Panc1 (cell line): ENCODE data around the gene VAMP2. TPM values are rescaled to one million over a fixed set of nuclear protein-coding genes. Genes with fewer than 3 reads are reported as not detected.

Experiments
- ATAC-seq: fragments of 200-7000 bp; cut with Tn5 transposase; 2 replicates; pipeline ENCODE4 v1.9.1; 2020; ENCODE audit warnings: mild to moderate bottlenecking, moderate library complexity
- BruUV-seq: library from RNA; stranded (reverse); fragments of 400-500 nt; replicated peaks from 2 replicates; lab custom pipeline; 2021; lab: Mats Ljungman, UMichigan
- CTCF ChIA-PET: fragments of 300-600 bp; sonication (Branson Sonifier 250); formaldehyde crosslinking; loops from one replicate; lab custom pipeline; 2022; ENCODE audit warnings: antibody characterized with exemption; lab: Charles Lee
- POLR2A ChIA-PET: fragments of 300-600 bp; sonication (Branson Sonifier 250); formaldehyde crosslinking; loops from one replicate; lab custom pipeline; 2022; ENCODE audit warnings: antibody characterized with exemption; lab: Charles Lee
- DNase-seq: peaks from one replicate; pipeline ENCODE4 v3.0.0-alpha.2; 2010; ENCODE audit warnings: low read depth, low spot score
- H3K27ac ChIP-seq: 2 replicates; pipeline ENCODE4 v1.5.1; 2011; ENCODE audit warnings: mild to moderate bottlenecking, low read length, inconsistent platforms
- H3K27me3 ChIP-seq: fragments of 200-500 bp; sonication (Bioruptor generic); 2 replicates; pipeline ENCODE4 v1.6.0; 2014; ENCODE audit warnings: low read length, inconsistent platforms; ENCODE audit not compliant: control insufficient read depth, insufficient read depth
- H3K36me3 ChIP-seq: fragments of 200-500 bp; sonication (Bioruptor generic); 2 replicates; pipeline ENCODE4 v1.5.1; 2014; ENCODE audit warnings: inconsistent platforms, mild to moderate bottlenecking, low read length, moderate library complexity; ENCODE audit not compliant: control insufficient read depth, insufficient read depth
- H3K4me1 ChIP-seq: 2 replicates; pipeline ENCODE4 v1.5.1; 2011; ENCODE audit warnings: inconsistent platforms, mild to moderate bottlenecking, low read length, moderate library complexity; ENCODE audit not compliant: control insufficient read depth, insufficient read depth
- H3K4me3 ChIP-seq, 2 experiments: 2 replicates each; pipeline ENCODE4 v1.5.1; 2011 to 2012; ENCODE audit warnings: low read depth in 2 of 2, low read length in 2 of 2, mild to moderate bottlenecking in 2 of 2, inconsistent platforms in 1 of 2, moderate library complexity in 1 of 2
- H3K9me3 ChIP-seq: fragments of 200-500 bp; sonication (Bioruptor generic); 2 replicates; pipeline ENCODE4 v1.5.1; 2014; ENCODE audit warnings: low read depth, mild to moderate bottlenecking, inconsistent platforms, low read length, moderate library complexity; ENCODE audit not compliant: control insufficient read depth, insufficient read depth
- CTCF ChIP-seq: fragments of 450-650 bp; IDR thresholded peaks from 2 replicates; pipeline ENCODE4 v1.5.1; 2017; ENCODE audit warnings: mild to moderate bottlenecking
- POLR2AphosphoS5 ChIP-seq: IDR thresholded peaks from 2 replicates; pipeline ENCODE4 v1.6.1; 2012; ENCODE audit warnings: mild to moderate bottlenecking, low read depth, low read length, moderate library complexity
- REST ChIP-seq, 2 experiments: IDR thresholded peaks; 2 replicates each; pipeline ENCODE4 v1.6.1; 2011 to 2012; ENCODE audit warnings: low read depth in 2 of 2, control low read depth in 1 of 2, low read length in 1 of 2, mild to moderate bottlenecking in 1 of 2, moderate library complexity in 1 of 2; ENCODE audit not compliant: insufficient read depth in 1 of 2
- SIN3A ChIP-seq: IDR thresholded peaks from 2 replicates; pipeline ENCODE4 v1.6.1; 2012; ENCODE audit warnings: low read depth, mild to moderate bottlenecking, low read length, moderate library complexity, borderline replicate concordance; ENCODE audit not compliant: insufficient read depth
- TCF7L2 ChIP-seq: IDR thresholded peaks from 2 replicates; pipeline ENCODE4 v1.6.1; 2011; ENCODE audit warnings: mild to moderate bottlenecking, low read depth, low read length, inconsistent platforms
- in situ Hi-C: cut with HindIII; loops from 2 replicates; pipeline ENCODE4 v1.10.0; 2016; ENCODE audit warnings: low sequenced_read_pairs, low pct_unique_long_range_greater_than_20kb
- intact Hi-C: fragments of 100-400 bp; cut with micrococcal nuclease; formaldehyde crosslinking; loops from one replicate; pipeline ENCODE4 v1.10.0; 2022; ENCODE audit not compliant: unreplicated experiment
- total RNA-seq: library from RNA; stranded (reverse); gene quantifications from one replicate; pipeline ENCODE4 v1.2.1, GENCODE V29; 2021; ENCODE audit not compliant: unreplicated experiment

VAMP2 gene
- total RNA-seq, 1 experiment from 2014 or later: 28.6 TPM

- no TSS peak for BruUV-seq
- CTCF ChIA-PET: interaction anchor here (0.7 to 1.7 kb wide), 11 partner anchors 19 to 265 kb away, joined by 3 to 12 read pairs (median 4); no protein-coding TSS in a partner anchor
- H3K27ac ChIP-seq: peak overlapping the region; percentile 63; the same call in 1 of the 2 replicates
These were observed 43.8 kb downstream of the VAMP2 start for GRCh38 chr17:8118769-8119580.

GRCh38 chr17:8117980-8118768 lies 44.6 kb downstream of the VAMP2 start, which contains the start of gene ALOXE3:
TSS of gene ALOXE3 (minus strand) at chr17:8118514. CDS start at chr17:8117990, 524 bp downstream.
- in situ Hi-C loops: no loop called here
- CTCF ChIA-PET: interaction anchor here (1.1 to 1.7 kb wide), 2 partner anchors 24 to 41 kb away, joined by 3 to 12 read pairs; no protein-coding TSS in a partner anchor
- Histone ChIP-seq H3K9me3 (no peaks in the 10 kb centered on the region), H3K4me1 (no peaks in the 10 kb centered on the region), H3K4me3 (peak within 1 kb of the TSS; percentile 60 to 91), H3K36me3 (no peaks in the 10 kb centered on the region), H3K27ac (peak within 1 kb of the TSS; percentile 63; the same call in 1 of the 2 replicates), H3K27me3 (no peaks in the 10 kb centered on the region)
- TF ChIP-seq POLR2AphosphoS5: no peak
- TF ChIP-seq CTCF: 0 out of 2 replicates have a peak, but pooled peaks have one; percentile 4
- no TSS peak for BruUV-seq
- ATAC-seq (peak; percentile 21; the same call in 1 of the 2 replicates), DNase-seq (no peak)
- POLR2A ChIA-PET: no interaction called here
- intact Hi-C loops: loop anchor here (2.0 to 5.0 kb wide), 2 partner anchors 36 to 57 kb away; no protein-coding TSS in a partner anchor

More at GRCh38 chr17:8118769-8119580, 43.8 kb downstream of the VAMP2 start:
- ATAC-seq: peak; percentile 68
- DNase-seq: no peak
- H3K36me3 ChIP-seq: no peaks in the 10 kb centered on the region
- peak overlapping the region; percentile 60 to 91 for H3K4me3 ChIP-seq
- no peaks in the 10 kb centered on the region for H3K9me3 ChIP-seq
- intact Hi-C loops (loop anchor here (2.0 to 5.0 kb wide), 2 partner anchors 37 to 58 kb away; no protein-coding TSS in a partner anchor), in situ Hi-C loops (no loop called here)
- TF ChIP-seq CTCF (peak; percentile 97), POLR2AphosphoS5 (no peak)
- H3K27me3 ChIP-seq: no peaks in the 10 kb centered on the region
- POLR2A ChIA-PET: interaction anchor here (0.6 kb wide), 3 partner anchors 19 to 546 kb away, joined by 3 to 9 read pairs (median 7); no protein-coding TSS in a partner anchor
- H3K4me1 ChIP-seq: no peaks in the 10 kb centered on the region

GRCh38 chr17:8117367-8117979 lies 45.3 kb downstream of the VAMP2 start:
- no peaks in the 10 kb centered on the region for H3K27me3 ChIP-seq
- BruUV-seq: no TSS peak
- no peaks in the 10 kb centered on the region for H3K9me3 ChIP-seq
- CTCF ChIA-PET: no interaction called here
- no peak overlapping the region for H3K27ac ChIP-seq
- DNase-seq (no peak), ATAC-seq (no peak)
- POLR2A ChIA-PET: interaction anchor here (0.5 kb wide), 1 partner anchor 324 kb away, joined by 3 read pairs; no protein-coding TSS in a partner anchor
- intact Hi-C loops (loop anchor here (5.0 kb wide), 1 partner anchor 35 kb away; no protein-coding TSS in a partner anchor), in situ Hi-C loops (no loop called here)
- TF ChIP-seq SIN3A (no peak), REST (IDR thresholded peaks at IDR 0.05; ENCODE audit: insufficient read depth in 1 of 2, low read depth in 2 of 2, low read length in 1 of 2) (no peak), POLR2AphosphoS5 (no peak), CTCF (no peak), TCF7L2 (no peak)
- peak overlapping the region; percentile 60 to 91 for H3K4me3 ChIP-seq
- no peaks in the 10 kb centered on the region for H3K36me3 ChIP-seq
- no peaks in the 10 kb centered on the region for H3K4me1 ChIP-seq
